ENCODE measurements around the gene GSTCD. TPM values are rescaled to one million over a fixed set of nuclear protein-coding genes. Genes with fewer than 3 reads are reported as not detected.

The GSTCD gene
- total RNA-seq, 2 donors from 2014 or later, result 6.4 to 7.8 TPM

GRCh38 chr4:105780176-105780575, 71.6 kb downstream of the GSTCD start:
- peak; percentile 85 for ATAC-seq
- no peak for DNase-seq
- intact Hi-C loops (cut with DNase I, micrococcal nuclease), result no loop called here

GRCh38 chr4:105784761-105785160, 76.2 kb downstream of the GSTCD start:
- no peak for ATAC-seq
- DNase-seq, result no peak
- intact Hi-C loops (cut with DNase I, micrococcal nuclease), result no loop called here

- DNase-seq (no peak), ATAC-seq (peak; percentile 97)
- intact Hi-C loops (cut with DNase I, micrococcal nuclease), result no loop called here
Observed at GRCh38 chr4:105785792-105786191, 77.2 kb downstream of the GSTCD start.

GRCh38 chr4:105786748-105787147, 78.2 kb downstream of the GSTCD start:
- DNase-seq (no peak), ATAC-seq (no peak)
- intact Hi-C loops (cut with DNase I, micrococcal nuclease), result no loop called here

GRCh38 chr4:105797225-105797624, 88.6 kb downstream of the GSTCD start:
- no peak for DNase-seq
- intact Hi-C loops (cut with DNase I, micrococcal nuclease), result no loop called here
- ATAC-seq, result no peak

GRCh38 chr4:105805501-105806120, 97.0 kb downstream of the GSTCD start:
- intact Hi-C loops (cut with DNase I, micrococcal nuclease), result no loop called here

GRCh38 chr4:105807496-105807895, 98.9 kb downstream of the GSTCD start:
- DNase-seq (no peak), ATAC-seq (no peak)
- intact Hi-C loops (cut with DNase I, micrococcal nuclease), result no loop called here

More at GRCh38 chr4:105805501-105806120, 97.0 kb downstream of the GSTCD start:
- DNase-seq (no peak), ATAC-seq (no peak)

- DNase-seq, result no peak
- no peak for ATAC-seq
- intact Hi-C loops (cut with DNase I, micrococcal nuclease), result no loop called here
Observed at GRCh38 chr4:105808030-105808749, 99.6 kb downstream of the GSTCD start.

GRCh38 chr4:105808750-105809041, 100.1 kb downstream of the GSTCD start:
- intact Hi-C loops (cut with DNase I, micrococcal nuclease), result no loop called here
- ATAC-seq (no peak), DNase-seq (peak in 1 of 2 donors; percentile 5)

GRCh38 chr4:105815701-105816100, 107.1 kb downstream of the GSTCD start:
- intact Hi-C loops (cut with DNase I, micrococcal nuclease), result no loop called here
- DNase-seq (no peak), ATAC-seq (no peak)

- intact Hi-C loops (cut with DNase I, micrococcal nuclease), result no loop called here
- no peak for DNase-seq
- no peak for ATAC-seq
Observed at GRCh38 chr4:105822061-105822460, 113.5 kb downstream of the GSTCD start.

- intact Hi-C loops (cut with DNase I, micrococcal nuclease), result no loop called here
- DNase-seq (no peak), ATAC-seq (no peak)
Observed at GRCh38 chr4:105828074-105828473, 119.5 kb downstream of the GSTCD start.

GRCh38 chr4:105831189-105831588, 122.6 kb downstream of the GSTCD start:
- intact Hi-C loops (cut with DNase I, micrococcal nuclease), result no loop called here

GRCh38 chr4:105835177-105835576, 126.6 kb downstream of the GSTCD start:
- ATAC-seq (no peak), DNase-seq (no peak)
- intact Hi-C loops (cut with DNase I, micrococcal nuclease), result no loop called here

More at GRCh38 chr4:105831189-105831588, 122.6 kb downstream of the GSTCD start:
- no peak for ATAC-seq
- no peak for DNase-seq

GRCh38 chr4:105836537-105836936, 128.0 kb downstream of the GSTCD start:
- no peak for DNase-seq
- ATAC-seq, result no peak
- intact Hi-C loops (cut with DNase I, micrococcal nuclease), result no loop called here

GRCh38 chr4:105837037-105837436, 128.5 kb downstream of the GSTCD start:
- intact Hi-C loops (cut with DNase I, micrococcal nuclease), result no loop called here
- no peak for ATAC-seq
- DNase-seq, result no peak

GRCh38 chr4:105838082-105838481, 129.5 kb downstream of the GSTCD start:
- no peak for DNase-seq
- no peak for ATAC-seq
- intact Hi-C loops (cut with DNase I, micrococcal nuclease), result no loop called here

GRCh38 chr4:105840426-105841174, 132.0 kb downstream of the GSTCD start:
- intact Hi-C loops (cut with DNase I, micrococcal nuclease), result no loop called here
- DNase-seq (no peak), ATAC-seq (no peak)

- intact Hi-C loops (cut with DNase I, micrococcal nuclease), result no loop called here
- ATAC-seq, result no peak
Observed at GRCh38 chr4:105843941-105844340, 135.4 kb downstream of the GSTCD start.

GRCh38 chr4:105845559-105845958, 137.0 kb downstream of the GSTCD start:
- ATAC-seq (no peak), DNase-seq (no peak)
- intact Hi-C loops (cut with DNase I, micrococcal nuclease), result no loop called here

More at GRCh38 chr4:105843941-105844340, 135.4 kb downstream of the GSTCD start:
- no peak for DNase-seq
